GM21529 (cell line): ENCODE results near the gene BLOC1S6.

Experiments
- ATAC-seq: cut with Tn5 transposase; IDR thresholded peaks from one replicate; pipeline ENCODE4 v1.9.1; 2021; ENCODE audit not compliant: unreplicated experiment

BLOC1S6 gene

DNA sequence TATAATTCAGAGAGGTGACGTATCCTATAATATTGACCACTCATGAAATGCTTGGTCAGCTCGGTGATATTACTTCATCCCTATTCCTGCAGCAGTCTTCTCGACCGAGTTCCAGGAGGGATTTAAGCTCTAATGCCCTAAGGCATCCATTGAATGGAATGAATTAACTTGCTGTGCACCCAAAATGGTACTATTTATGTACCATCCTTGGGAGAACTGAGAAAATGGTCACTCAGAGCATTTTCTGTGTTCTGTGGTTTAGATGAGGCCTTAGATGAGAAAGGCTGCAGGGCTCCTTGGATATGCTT, 638 bp downstream of the BLOC1S6 start:
- ATAC-seq = no peak

DNA sequence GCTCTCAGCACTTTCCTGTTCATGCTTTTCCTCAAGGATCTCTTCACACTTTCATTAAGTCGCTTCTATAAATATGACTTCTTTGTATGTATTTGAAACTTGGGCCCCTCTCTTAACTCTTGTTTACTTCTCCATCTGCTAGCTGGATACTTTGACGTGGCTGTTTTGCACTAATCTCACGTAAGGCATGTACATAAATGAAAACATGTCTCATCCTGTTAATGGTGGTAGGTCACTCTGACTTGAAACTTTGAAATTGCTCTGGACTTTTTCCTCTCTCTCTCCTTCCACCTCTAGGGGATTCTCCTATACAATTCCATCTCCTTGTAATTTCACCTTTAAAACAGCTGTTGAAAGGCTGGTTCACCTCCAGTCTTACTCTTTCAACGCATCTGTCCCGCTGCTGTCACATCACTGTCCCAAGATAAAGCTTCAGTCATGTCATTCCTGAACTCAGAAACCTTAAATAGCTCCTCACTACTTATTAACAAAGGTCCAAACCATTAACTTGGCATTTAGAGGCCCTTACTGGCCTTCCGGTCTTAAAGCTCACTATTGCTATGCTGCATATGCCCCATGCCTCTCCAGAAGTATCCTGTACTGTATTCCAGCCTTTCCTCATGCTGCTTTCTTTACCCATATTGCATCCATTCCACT, 1.2 kb downstream of the BLOC1S6 start:
- no peak for ATAC-seq

DNA sequence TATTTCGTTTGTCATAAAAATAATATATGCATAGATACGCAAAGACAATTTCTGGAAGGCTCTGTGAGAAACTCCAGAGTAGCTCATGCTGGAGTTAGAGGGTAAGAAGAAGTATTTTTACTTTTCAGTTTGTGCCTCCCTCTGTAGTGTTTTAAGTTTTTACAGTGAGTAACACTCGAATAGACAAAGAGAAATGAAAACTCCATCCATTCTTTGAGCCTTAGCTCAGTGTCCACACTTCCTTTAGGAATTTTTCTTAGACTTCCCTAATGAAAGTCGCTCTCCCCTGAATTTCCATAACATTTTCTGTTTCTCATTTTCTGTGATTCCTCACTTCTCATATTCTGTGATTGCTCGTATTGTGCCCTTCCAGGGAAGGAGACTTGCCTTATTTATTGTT, 2.1 kb downstream of the BLOC1S6 start:
- no peak for ATAC-seq

DNA sequence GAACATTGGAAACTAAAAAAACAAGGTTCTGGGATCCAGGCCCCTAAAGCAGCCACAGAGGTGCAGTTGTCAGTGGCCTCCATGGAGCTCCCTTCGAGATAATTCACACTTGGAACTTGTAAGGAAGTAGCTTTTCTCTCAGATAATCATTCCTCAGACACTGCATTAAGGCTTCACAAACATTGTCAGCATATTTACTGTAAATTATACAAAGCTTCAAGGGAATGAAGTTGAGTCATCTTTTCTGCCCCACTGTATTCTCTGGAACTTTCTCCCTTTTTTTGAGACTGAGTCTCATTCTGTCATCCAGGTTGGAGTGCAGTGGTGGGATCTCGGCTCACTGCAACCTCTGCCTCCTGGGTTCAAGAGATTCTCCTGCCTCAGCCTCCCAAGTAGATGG, 7.1 kb downstream of the BLOC1S6 start:
- no peak for ATAC-seq

DNA sequence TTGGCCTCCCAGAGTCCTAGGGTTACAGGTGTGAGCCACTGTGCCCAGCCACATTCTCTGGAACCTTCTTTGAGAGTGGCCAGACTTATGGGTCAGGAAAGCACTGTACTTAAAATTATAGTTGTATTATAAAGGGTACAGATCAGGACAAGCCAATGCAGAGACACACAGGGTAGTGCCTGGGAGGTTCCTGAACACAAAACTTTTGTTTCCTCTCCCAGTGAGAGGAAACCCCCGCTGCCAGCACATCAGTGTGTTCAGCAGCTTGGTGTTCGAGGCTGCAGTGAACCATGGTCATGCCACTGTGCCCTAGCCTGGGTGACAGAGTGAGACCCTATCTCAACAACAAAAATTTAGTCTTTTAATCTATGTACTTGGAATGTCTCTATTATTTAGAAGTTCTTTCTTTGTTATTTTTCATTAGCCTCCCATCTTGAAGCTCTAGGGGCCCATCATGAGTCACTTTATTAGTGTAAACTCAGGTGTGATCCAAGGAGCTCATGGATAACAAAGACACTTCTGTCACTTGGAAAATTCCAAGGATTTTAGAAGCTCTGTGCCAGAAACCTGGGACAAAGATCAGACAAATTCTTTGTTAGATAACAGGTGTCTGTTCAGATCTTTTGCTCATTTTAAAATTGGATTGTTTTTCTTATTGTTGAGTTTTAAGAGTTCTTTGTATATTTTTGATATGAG, 7.8 kb downstream of the BLOC1S6 start:
- ATAC-seq = no peak

DNA sequence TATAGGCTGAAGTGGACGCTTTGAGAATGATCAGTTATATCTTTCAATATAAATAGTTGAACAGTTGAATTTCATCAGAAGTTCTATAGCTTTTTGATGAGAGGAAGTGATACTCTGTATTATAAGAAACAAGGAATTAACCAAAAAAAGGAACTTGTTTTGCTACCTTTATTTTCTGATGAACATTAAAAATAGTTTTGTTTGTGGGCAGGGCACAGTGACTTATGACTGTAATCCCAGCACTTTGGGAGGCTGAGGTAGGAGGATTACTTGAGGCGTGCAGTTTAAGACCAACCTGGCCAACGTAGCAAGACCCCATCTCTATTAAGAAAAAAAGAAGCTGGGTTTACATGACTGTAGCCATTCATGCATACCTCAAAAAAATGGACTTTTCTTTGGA, 16.7 kb downstream of the BLOC1S6 start:
- ATAC-seq = no peak

DNA sequence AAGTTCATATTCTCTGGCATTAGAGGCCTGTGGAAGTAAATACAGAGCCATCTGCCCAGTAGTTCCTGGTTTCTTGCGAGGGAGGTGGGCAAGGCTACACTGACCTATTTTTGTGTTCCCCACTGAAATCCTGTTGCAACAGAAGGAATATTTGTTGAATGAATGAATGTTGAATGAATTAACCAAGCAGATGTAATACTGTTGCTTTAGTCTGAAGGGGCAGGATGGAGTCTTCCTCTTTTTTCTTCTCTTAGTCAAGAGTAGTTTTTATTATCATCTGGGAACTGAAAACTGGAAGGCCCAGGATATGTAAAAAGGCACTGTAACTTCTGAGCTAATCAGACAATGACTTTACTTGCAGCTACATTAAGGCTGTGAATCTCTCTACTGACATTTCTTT, 17.1 kb downstream of the BLOC1S6 start:
- ATAC-seq = no peak

DNA sequence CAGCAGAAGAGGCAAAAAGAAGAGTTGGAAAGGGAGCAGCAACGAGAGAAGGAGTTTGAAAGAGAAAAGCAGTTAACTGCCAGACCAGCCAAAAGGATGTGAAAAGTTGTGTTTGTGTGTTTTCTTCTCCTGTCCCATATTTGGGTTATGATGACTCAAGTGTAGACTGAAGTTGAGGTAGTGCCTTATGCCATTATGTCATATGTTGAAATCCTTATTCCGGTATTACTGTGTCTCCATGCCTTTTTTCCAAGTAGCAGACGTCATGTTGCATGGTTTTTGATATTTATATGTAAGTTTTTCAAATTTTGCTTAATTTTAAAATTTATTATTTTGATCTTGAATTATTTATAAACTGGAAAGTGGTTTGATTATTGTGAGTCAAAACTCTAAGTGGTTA, 19.2 kb downstream of the BLOC1S6 start:
- ATAC-seq = no peak

DNA sequence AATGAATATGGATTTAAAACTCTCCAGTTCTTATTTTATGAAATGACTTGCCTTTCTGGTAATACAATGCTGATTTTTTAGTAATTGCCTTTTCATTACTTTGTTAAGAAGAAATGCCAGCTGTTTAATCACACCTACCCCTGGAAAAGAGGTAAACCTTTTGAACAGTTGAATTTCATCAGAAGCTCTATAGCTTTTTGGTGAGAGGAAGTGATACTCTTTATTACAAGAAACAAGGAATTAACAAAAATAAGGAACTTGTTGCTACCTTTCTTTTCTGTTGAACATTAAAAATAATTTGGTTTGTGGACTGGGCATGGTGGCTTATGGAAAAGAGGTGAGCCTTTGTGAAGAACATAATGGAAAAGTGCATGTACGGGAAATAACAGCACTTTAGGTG, 19.7 kb downstream of the BLOC1S6 start:
- ATAC-seq = no peak

DNA sequence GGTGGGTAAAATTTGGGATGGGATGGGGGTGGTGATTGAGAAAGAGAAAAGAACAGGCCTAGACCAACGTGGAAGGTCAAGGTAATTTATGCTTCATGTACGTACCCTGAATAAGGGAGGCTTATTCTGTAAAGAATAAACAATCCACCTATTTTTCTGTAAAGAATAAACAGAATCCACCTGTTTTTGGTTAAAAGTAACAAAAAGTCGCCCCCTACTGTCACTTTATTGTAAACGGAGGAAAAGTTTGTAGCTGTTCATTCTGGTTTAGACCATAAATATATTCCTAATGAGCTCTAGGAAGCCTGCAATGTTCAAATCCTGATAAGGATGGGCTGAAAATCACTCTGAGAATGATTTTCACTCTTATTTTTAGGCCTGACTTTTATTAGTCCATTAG, 24.1 kb downstream of the BLOC1S6 start:
- no peak for ATAC-seq

DNA sequence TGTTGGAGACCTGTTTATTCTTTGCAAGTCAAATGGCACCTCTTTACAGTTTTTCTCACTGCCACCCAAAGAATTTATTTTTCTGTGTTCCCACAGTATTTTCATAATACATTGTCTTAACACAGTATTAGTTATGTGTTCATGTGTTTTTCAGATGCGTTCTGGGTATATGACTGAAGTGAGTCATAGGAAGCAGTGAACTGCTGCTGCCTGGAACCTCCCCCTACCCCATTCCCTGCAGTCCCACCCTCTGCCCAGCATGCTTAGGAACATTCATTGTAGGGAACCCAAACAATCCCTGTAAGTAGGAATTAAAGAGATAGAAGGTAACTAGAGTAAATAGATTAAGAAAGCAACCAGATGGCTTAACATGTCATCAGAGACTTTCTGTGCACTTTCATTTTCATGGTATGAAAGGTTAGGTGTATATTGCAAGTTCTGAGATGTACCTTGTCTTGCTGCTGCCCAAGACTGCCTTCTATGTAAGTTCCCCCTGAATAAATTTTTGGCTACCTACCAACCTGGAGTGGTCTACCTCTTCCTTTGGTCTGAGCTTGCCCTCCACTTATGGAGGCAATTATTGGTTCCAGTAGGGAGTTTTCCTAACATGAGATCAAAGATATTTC, 25.7 kb downstream of the BLOC1S6 start:
- no peak for ATAC-seq

DNA sequence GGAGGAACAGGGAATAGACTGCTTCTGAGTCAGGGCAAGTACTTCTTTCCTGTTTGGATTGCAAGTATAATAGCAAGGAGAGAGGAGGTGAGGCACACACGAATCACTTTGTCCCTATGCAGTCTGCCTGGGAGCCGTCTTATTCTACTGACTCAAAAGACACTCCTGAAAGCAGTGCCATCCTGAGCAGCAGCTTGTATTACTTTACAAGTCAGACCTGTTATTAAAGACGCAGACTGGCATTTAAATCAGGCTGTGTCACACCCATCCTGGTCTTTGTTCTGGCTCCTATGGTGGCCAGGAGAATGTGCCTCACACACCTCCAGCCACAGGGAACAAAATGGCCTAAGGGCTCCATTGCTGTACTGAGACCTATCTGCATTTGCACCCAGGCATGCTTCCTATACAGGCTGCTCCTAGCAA, 29.7 kb downstream of the BLOC1S6 start:
- no peak for ATAC-seq

DNA sequence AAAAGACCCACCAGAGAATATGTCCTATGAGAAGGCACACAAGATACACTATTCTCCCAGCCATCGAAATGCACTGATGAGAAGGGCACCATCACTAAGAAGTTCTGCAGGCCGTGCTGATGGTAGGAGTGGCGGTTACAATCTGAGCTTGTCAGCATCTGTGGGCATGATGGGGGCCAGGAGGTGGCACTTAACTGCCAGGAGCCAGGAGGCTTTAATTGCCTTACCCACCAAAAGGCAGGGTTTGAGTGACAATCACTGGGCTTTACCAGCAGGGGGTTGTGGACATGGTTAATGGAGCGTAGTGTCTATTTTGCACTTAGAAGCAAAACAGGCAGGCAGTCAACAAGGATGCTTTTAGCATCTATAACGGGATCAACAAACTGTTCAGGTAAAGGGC, 31.6 kb downstream of the BLOC1S6 start:
- ATAC-seq = no peak

DNA sequence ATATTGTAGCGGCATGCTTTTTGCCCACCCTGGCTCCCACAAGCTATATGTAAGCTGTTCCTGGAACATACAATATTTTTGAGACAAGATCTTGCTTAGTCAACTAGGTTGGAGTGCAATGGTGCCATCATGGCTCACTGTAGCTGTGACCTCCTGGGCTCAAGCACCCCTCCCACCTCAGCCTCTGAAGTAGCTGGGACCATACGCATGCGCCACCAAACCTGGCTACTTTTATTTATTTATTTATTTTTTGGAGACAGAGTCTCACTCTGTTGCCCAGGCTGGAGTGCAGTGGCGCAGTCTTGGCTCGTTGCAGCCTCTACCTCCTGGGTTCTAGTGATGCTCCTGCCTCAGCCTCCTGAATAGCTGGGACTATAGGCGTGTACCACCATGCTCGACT, 41.0 kb downstream of the BLOC1S6 start:
- ATAC-seq = no peak

DNA sequence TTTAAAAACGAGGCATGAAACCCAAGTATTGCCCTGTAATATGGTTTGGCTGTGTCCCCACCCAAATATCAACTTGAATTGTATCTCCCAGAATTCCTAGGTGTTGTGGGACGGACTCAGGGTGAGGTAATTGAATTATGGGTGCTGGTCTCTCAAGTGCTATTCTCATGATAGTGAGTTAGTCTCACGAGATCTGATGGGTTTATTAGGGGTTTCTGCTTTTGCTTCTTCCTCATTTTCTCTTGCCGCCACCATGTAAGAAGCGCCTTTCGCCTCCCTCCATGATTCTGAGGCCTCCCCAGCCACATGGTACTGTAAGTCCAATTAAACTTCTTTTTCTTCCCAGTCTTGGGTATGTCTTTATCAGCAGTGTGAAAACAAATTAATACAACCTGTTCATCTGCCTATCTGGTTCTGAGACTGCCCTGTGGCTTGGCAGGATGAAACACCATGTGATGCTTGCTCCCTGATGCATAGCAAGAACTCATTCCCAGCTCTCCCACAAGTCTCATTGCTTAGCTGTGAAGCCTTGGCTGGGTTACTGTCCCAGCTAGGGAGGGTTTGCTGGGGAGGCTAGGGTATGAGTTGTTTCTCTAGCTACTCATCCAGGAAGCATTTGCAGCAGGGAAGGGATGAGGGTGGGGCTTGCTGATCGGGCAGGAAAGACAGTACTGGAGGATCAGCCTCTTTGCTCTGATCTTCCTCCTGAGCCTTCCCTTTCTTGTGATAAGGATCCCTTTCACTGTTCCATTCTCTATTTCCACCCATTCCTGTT, 43.9 kb downstream of the BLOC1S6 start:
- ATAC-seq = no peak

DNA sequence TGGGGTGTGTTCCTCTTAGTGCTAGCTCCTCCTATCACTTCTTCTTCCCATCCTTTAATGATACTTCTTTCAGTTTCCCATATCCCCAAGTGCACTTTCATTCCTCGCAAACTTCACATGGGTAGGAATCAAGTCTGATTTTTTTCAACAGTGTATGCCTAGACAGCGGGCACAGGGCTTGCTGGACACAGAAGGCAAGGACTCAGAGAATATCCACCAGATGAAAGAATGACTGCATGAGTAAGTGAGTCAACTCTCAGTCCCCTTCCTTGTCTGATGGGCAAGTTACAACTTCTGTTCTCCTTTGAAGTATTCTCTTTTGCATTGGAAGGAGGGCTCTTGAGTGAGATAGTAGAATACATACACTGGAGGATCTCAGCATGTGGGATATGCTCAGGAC, 44.6 kb downstream of the BLOC1S6 start:
- ATAC-seq = no peak

DNA sequence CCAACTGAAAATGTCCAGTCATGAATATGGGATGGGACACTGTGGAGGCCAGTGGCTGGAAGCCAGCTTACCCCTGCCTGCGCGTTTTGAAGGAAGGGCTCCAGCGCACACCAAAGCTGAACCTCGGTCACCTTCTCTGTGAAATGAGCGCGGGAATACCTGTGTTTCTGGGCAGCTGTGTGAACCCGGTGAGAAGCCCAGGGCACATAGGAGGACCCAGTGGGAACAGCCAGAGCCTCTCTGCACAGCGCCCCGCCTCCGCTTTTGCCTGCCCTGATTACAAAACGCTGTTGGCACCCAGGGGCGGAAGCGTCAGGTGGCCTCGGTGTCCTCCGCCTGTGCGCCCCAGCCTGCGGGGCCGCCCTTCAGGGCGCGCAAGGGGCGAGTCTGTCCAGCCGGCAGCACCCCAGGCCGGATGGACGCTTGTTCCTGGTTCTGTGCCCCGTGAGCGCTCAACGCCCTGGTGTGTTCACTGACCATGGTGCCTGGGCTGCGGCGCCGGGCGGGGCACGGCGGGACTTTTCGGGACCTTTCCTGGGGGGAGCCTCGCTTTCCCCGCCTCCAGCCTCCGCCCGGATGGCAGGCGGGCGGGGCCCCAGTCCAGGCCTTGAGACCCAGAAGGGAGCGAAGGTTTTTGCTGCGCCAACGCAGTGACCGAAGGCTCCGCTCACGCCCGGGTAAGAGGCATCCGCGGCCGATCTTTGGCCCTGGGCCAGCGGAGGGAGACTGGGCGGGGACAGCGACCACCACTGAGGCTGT, 47.4 kb downstream of the BLOC1S6 start, which contains the start of gene SQOR:
TSS of gene SQOR (plus strand) at position 598 of the 759 bp plus-strand sequence. CDS start 23,895 bp downstream, outside the sequence.
- ATAC-seq = peak; percentile 72

DNA sequence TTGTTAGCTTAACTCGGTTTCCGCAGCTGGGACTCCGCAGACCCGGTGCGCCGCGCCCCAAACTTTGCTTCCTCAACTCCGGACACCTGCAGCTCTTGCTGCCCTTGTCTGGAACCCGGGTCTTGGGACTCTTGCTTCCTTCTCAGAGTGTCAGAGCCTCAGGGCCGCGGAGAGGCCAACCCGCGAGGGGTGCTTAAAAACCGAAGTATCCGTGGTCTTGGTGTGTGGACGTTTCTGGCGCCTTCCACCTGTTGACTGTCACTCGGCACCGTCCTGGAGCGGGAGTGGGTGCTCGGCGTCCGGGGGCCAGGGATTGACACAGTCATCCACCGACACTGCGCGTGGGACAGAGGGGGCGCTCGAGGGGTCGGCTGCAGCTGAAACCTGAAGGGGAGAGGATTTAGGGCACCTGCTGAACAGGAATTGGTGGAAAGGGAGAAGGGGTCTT, 48.0 kb downstream of the BLOC1S6 start:
- peak; percentile 45 for ATAC-seq

DNA sequence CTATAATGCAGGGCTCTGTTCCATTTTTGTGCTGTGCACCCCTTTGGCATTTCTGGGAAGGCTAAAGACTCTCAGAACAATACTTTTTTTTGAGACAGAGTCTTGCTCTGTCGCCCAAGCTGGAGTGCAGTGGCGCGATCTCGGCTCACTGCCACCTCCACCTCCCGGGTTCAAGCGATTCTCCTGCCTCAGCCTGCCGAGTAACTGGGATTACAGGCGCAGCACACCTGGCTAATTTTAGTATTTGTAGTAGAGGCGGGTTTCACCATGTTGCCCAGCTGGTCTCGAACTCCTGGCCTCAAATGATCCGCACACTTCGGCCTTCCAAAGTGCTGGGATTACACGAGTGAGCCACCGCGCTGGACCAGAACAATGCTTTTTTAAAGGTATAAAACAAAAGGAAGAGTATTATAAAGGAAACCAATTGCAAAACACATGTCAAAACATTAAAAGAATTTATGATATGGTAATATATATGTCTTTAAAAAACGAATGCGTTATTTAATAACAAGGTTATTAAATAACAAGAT, 48.6 kb downstream of the BLOC1S6 start:
- no peak for ATAC-seq

DNA sequence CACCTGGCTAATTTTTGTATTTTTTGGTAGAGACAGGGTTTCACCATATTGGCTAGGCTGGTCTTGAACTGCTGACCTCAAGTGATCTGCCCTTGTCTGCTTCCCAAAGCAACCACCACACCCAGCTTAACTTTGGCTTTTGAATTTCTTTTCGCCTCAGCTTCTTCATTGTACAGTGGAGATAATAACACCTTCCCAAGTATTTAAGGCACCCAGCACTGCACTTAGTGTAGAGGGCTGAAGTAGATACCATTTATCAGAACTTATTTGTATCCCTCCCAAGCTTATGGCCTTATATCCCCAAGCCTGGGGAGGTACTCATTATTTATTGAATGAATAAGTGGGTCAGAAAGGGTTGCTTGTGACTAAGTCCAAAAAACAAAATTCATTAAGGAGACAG, 50.0 kb downstream of the BLOC1S6 start:
- no peak for ATAC-seq
